GM12892 (cell line): Measurements from ENCODE around the gene SIT1.

Experiments used
- POLR2A ChIP-seq: IDR thresholded peaks from 2 replicates; pipeline ENCODE4 v1.6.1; 2011; ENCODE audit warnings: low read depth, low read length, control low read depth
- POLR2AphosphoS5 ChIP-seq: IDR thresholded peaks from 2 replicates; pipeline ENCODE4 v1.6.1; 2011; ENCODE audit warnings: low read depth, low read length, control low read depth

DNA sequence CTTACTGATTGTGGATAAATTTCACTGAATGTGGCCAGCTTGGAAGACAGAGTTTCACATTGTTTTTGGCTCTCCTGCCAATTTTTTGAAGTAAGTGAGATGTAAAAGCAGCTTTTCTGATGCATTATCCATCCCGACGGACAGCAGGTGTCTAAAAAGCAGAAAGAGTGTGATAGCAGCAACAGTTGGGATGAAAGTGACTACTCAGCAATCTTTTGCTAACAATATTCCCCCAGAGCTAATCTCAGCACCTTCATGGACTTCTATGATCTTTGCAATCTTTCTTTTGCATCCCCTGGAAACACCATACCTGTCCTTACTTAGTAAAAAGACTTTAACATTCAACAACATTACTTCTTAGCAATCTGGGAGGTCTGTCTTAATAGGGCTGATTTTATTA is 37.9 kb downstream of the SIT1 start:
- TF ChIP-seq POLR2A (no peak), POLR2AphosphoS5 (no peak)
